GM12878 (cell line): ENCODE measurements around the gene STXBP1. TPM values are rescaled to one million over a fixed set of nuclear protein-coding genes. Genes with fewer than 3 reads are reported as not detected.

Experiments
- ATAC-seq: fragments of 200-7000 bp; cut with Tn5 transposase; 3 replicates; pipeline ENCODE4 v1.9.1; 2020; ENCODE audit warnings: mild to moderate bottlenecking, moderate library complexity
- BruUV-seq: library from RNA; stranded (reverse); fragments of 400-500 nt; replicated peaks from 2 replicates; lab custom pipeline; 2021; lab: Mats Ljungman, UMichigan
- CTCF ChIA-PET: fragments of 300-600 bp; sonication (Branson Sonifier 250); formaldehyde crosslinking; extraction: SDS; loops from one replicate; lab custom pipeline; 2021; ENCODE audit warnings: inconsistent platforms; lab: Yijun Ruan, JAX
- POLR2A ChIA-PET: fragments of 350-600 bp; formaldehyde crosslinking; extraction: SDS; loops from one replicate; lab custom pipeline; 2021; ENCODE audit warnings: inconsistent platforms; lab: Charles Lee
- RAD21 ChIA-PET: fragments of 300-600 bp; sonication (Branson Sonifier 250); formaldehyde crosslinking; loops from one replicate; lab custom pipeline; 2023; ENCODE audit warnings: antibody characterized with exemption; ENCODE audit not compliant: unreplicated experiment; lab: Charles Lee
- SMC1A ChIA-PET: fragments of 300-600 bp; sonication (Branson Sonifier 250); formaldehyde crosslinking; loops from one replicate; lab custom pipeline; 2023; ENCODE audit not compliant: unreplicated experiment, uncharacterized antibody; lab: Charles Lee
- DNase-seq: peaks from one replicate; pipeline ENCODE4 v3.0.0-alpha.2; 2011; ENCODE audit warnings: low read depth, low spot score
- FAIRE-seq: peaks from 3 replicates; lab custom pipeline; 2011; peaks lifted over from hg19 to GRCh38; lab: Jason Lieb, UNC
- H2AFZ ChIP-seq: 2 replicates; pipeline ENCODE4 v1.6.0; 2011; ENCODE audit warnings: low read depth, low read length, control low read depth; ENCODE audit not compliant: control insufficient read depth
- H3K27ac ChIP-seq: 2 replicates; pipeline ENCODE4 v1.5.1; 2011; ENCODE audit warnings: control low read depth; ENCODE audit not compliant: control insufficient read depth, insufficient read depth
- H3K27me3 ChIP-seq, 2 experiments: replicated peaks in 1 of 2; 2 replicates each; pipeline versions ENCODE4 v1.6.0 to v1.6.1; 2011; ENCODE audit warnings: low read length in 1 of 2; ENCODE audit not compliant: control insufficient read depth in 2 of 2, insufficient read depth in 2 of 2
- H3K36me3 ChIP-seq, 2 experiments: 2 replicates each; pipeline ENCODE4 v1.5.1; 2011; ENCODE audit warnings: low read length in 1 of 2; ENCODE audit not compliant: control insufficient read depth in 2 of 2, insufficient read depth in 2 of 2
- H3K4me1 ChIP-seq: 2 replicates; pipeline ENCODE4 v1.6.1; 2011; ENCODE audit warnings: mild to moderate bottlenecking, low read length, moderate library complexity, mixed read lengths; ENCODE audit not compliant: control insufficient read depth, insufficient read depth
- H3K4me2 ChIP-seq: 2 replicates; pipeline ENCODE4 v1.6.0; 2011; ENCODE audit warnings: control low read depth; ENCODE audit not compliant: control insufficient read depth, insufficient read depth
- H3K4me3 ChIP-seq: fragments of 200-600 bp; sonication (generic); 2 replicates; pipeline ENCODE4 v1.5.1; 2016
- H3K79me2 ChIP-seq: 2 replicates; pipeline ENCODE4 v1.6.0; 2011; ENCODE audit warnings: low read length; ENCODE audit not compliant: control insufficient read depth, insufficient read depth
- H3K9ac ChIP-seq: 2 replicates; pipeline ENCODE4 v1.8.0; 2011; ENCODE audit warnings: low read length, control low read depth, mixed read lengths; ENCODE audit not compliant: control insufficient read depth, insufficient read depth
- H3K9me3 ChIP-seq: replicated peaks from 3 replicates; pipeline ENCODE4 v1.5.1; 2011; ENCODE audit warnings: mild to moderate bottlenecking, low read length; ENCODE audit not compliant: control insufficient read depth, insufficient read depth
- H4K20me1 ChIP-seq: 2 replicates; pipeline ENCODE4 v1.6.0; 2011; ENCODE audit not compliant: control insufficient read depth, insufficient read depth
- BHLHE40 ChIP-seq, 2 experiments: fragments of 450-650 bp in 1 of 2; IDR thresholded peaks; 2 replicates each; pipeline ENCODE4 v1.6.1; 2011 to 2017; ENCODE audit warnings: low read depth in 2 of 2, borderline replicate concordance in 1 of 2, improper control_type of control experiment in 1 of 2, low read length in 1 of 2, mild to moderate bottlenecking in 1 of 2
- CBFB ChIP-seq: IDR thresholded peaks from 2 replicates; pipeline ENCODE4 v1.6.1; 2016; ENCODE audit warnings: antibody characterized with exemption, low read depth
- CBX5 ChIP-seq: sonication (generic); IDR thresholded peaks from 2 replicates; pipeline ENCODE4 v1.6.1; 2016; ENCODE audit warnings: low read depth, moderate library complexity, mild to moderate bottlenecking, inconsistent platforms
- FOXM1 ChIP-seq: IDR thresholded peaks from 2 replicates; pipeline ENCODE4 v1.6.1; 2012; ENCODE audit warnings: low read depth, mild to moderate bottlenecking, inconsistent platforms, low read length, moderate library complexity
- HCFC1 ChIP-seq: fragments of 150-350 bp; IDR thresholded peaks from 2 replicates; pipeline ENCODE4 v1.6.1; 2014; ENCODE audit warnings: low read length
- IKZF2 ChIP-seq, 2 experiments: fragments of 450-650 bp; IDR thresholded peaks; 2 replicates each; pipeline ENCODE4 v1.6.1; 2017; ENCODE audit warnings: mild to moderate bottlenecking in 2 of 2, moderate library complexity in 2 of 2
- MTA2 ChIP-seq: fragments of 450-650 bp; IDR thresholded peaks from 2 replicates; pipeline ENCODE4 v1.6.1; 2016; ENCODE audit warnings: low read depth, mild to moderate bottlenecking, moderate library complexity
- NFIC ChIP-seq: IDR thresholded peaks from 2 replicates; pipeline ENCODE4 v1.6.1; 2012; ENCODE audit warnings: low read depth, mild to moderate bottlenecking, inconsistent platforms, low read length, moderate library complexity
- PAX8 ChIP-seq: fragments of 450-650 bp; IDR thresholded peaks from 2 replicates; pipeline ENCODE4 v1.6.1; 2017; ENCODE audit warnings: mild to moderate bottlenecking, moderate library complexity
- RAD51 ChIP-seq: fragments of 450-650 bp; IDR thresholded peaks from 2 replicates; pipeline ENCODE4 v1.6.1; 2016; ENCODE audit warnings: moderate library complexity, mild to moderate bottlenecking, inconsistent platforms
- RCOR1 ChIP-seq: conservative IDR thresholded peaks from 2 replicates; pipeline ENCODE4 v1.6.1; 2012; ENCODE audit warnings: low read depth, low read length, improper control_type of control experiment
- SMAD5 ChIP-seq: IDR thresholded peaks from 2 replicates; pipeline ENCODE4 v1.6.1; 2016; ENCODE audit warnings: antibody characterized with exemption, low read depth
- STAT3 ChIP-seq: IDR thresholded peaks from 2 replicates; pipeline ENCODE4 v1.6.1; 2011; ENCODE audit warnings: low read depth, low read length, improper control_type of control experiment
- ZNF274 ChIP-seq: IDR thresholded peaks from one replicate; pipeline ENCODE4 v1.8.0; 2011; ENCODE audit not compliant: insufficient read length, insufficient read depth
- WGBS: methylation state at CpG from one replicate; pipeline ENCODE4 v1.1.6; 2016; ENCODE audit warnings: low lambda C conversion rate; ENCODE audit not compliant: insufficient replicate concordance, insufficient coverage; ENCODE audit errors: missing lambda C conversion rate; 5-methylcytosine and 5-hydroxymethylcytosine counted together
- in situ Hi-C: fragments of 300-500 bp; cut with MboI; formaldehyde crosslinking; loops from 9 replicates; pipeline ENCODE4 v1.14.3; 2018; ENCODE audit warnings: mixed read lengths
- intact Hi-C: fragments of 100-400 bp; cut with micrococcal nuclease; formaldehyde crosslinking; loops from one replicate; pipeline ENCODE4 v1.14.2; 2022; ENCODE audit not compliant: unreplicated experiment
- polyA plus RNA-seq, 11 experiments: library from polyadenylated mRNA; depleted of rRNA in 4 of 11; unstranded in 6 of 11; stranded (reverse) in 5 of 11; fragments of >200 nt; fragmentation: Nextera tagmentation in 4 of 11; fragmentation: Illumina TruSeq in 1 of 11; extraction: Ambion mirVana in 4 of 11; extraction: Trizol in 1 of 11; gene quantifications; 1 replicate in 1 of 11; 2 replicates in 10 of 11; pipeline versions ENCODE4 v1.2.1 to v1.2.3, GENCODE V29; 2011 to 2016; ENCODE audit warnings: inconsistent platforms in 2 of 11, missing spikeins in 2 of 11, low read depth in 1 of 11
- total RNA-seq, 4 experiments: library from RNA; depleted of rRNA in 3 of 4; stranded (reverse); fragments of >200 nt in 3 of 4; fragmentation: Illumina TruSeq in 1 of 4; extraction: Trizol in 1 of 4; gene quantifications; 2 replicates each; pipeline versions ENCODE4 v1.2.1 to v1.2.3, GENCODE V29; 2013 to 2021
- TF ChIP-seq, protein P1 (sequence below): fragments of 450-650 bp; IDR thresholded peaks from 2 replicates; pipeline ENCODE4 v1.6.1; 2017; ENCODE audit warnings: low read depth, mild to moderate bottlenecking, moderate library complexity
- TF ChIP-seq, protein P2 (sequence below): IDR thresholded peaks from 2 replicates; pipeline ENCODE4 v1.6.1; 2012; ENCODE audit warnings: low read length, inconsistent platforms
- TF ChIP-seq, protein P3 (sequence below): IDR thresholded peaks from 2 replicates; pipeline ENCODE4 v1.6.1; 2012; ENCODE audit warnings: low read depth, low read length, improper control_type of control experiment
- TF ChIP-seq, protein P4 (sequence below), 3 experiments: IDR thresholded peaks in 2 of 3; conservative IDR thresholded peaks in 1 of 3; 2 replicates each; pipeline ENCODE4 v1.5.1; 2011; ENCODE audit warnings: low read depth in 3 of 3, low read length in 3 of 3, mild to moderate bottlenecking in 3 of 3, control low read depth in 2 of 3, moderate library complexity in 2 of 3, inconsistent platforms in 1 of 3, mixed read lengths in 1 of 3; ENCODE audit not compliant: control insufficient read depth in 2 of 3, insufficient read depth in 1 of 3; ENCODE audit errors: extremely low read depth in 1 of 3

STXBP1 gene
- total and polyA plus RNA-seq, 10 of the 15 experiments (the other 5 are each of a cell fraction or from before 2014, with no cell fraction given), result 0.08 to 0.85 (median 0.31) TPM; not detected in 3

DNA sequence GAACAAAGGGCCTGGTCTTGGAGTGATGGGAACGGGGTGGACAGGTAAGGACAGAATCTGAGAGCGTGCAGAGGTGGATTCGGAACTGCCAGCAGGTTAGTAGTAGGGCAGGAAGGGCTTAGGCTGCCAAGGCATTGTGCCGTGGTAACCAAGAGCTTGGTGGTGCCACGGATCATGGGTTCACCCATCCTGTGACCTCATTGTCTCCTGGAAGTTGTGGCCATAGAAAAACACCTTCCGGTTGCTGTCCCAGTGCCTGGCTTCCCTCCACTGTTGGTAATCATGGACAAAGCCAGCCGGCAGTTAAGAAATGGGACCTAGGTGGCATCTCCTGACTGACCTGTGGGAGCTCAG lies 52.2 kb downstream of the STXBP1 start:
- POLR2A ChIA-PET, result no interaction called here
- FAIRE-seq (no peak), ATAC-seq (no peak), DNase-seq (no peak)
- Histone ChIP-seq H3K4me3 (no peak overlapping the region), H4K20me1 (no peaks in the 10 kb centered on the region), H3K4me2 (no peak overlapping the region), H3K27ac (no peak overlapping the region), H3K79me2 (no peaks in the 10 kb centered on the region), H3K4me1 (no peaks in the 10 kb centered on the region), H2AFZ (no peak overlapping the region), H3K27me3 (peaks cover 5 to 10% of the 10 kb centered on the region in 2 experiments; a peak in 3 of 4 replicates), H3K9ac (no peak overlapping the region), H3K36me3 (no peaks in the 10 kb centered on the region), H3K9me3 (no peaks in the 10 kb centered on the region)
- WGBS, result 40% methylated on average over 7 of the region's 7 CpGs
- CTCF ChIA-PET, result no interaction called here
- no TSS peak for BruUV-seq
- RAD21 ChIA-PET, result no interaction called here
- TF ChIP-seq HCFC1 (no peak), RAD51 (no peak), SMAD5 (no peak), CBFB (no peak), IKZF2 (IDR thresholded peaks at IDR 0.05) (no peak), STAT3 (no peak), NFIC (no peak), CBX5 (no peak), FOXM1 (no peak), PAX8 (no peak), ZNF274 (no peak), MTA2 (no peak), RCOR1 (no peak), BHLHE40 (IDR thresholded peaks at IDR 0.05; ENCODE audit: borderline replicate concordance in 1 of 2, low read depth in 2 of 2, low read length in 1 of 2) (no peak)
- TF ChIP-seq, protein P1, sequence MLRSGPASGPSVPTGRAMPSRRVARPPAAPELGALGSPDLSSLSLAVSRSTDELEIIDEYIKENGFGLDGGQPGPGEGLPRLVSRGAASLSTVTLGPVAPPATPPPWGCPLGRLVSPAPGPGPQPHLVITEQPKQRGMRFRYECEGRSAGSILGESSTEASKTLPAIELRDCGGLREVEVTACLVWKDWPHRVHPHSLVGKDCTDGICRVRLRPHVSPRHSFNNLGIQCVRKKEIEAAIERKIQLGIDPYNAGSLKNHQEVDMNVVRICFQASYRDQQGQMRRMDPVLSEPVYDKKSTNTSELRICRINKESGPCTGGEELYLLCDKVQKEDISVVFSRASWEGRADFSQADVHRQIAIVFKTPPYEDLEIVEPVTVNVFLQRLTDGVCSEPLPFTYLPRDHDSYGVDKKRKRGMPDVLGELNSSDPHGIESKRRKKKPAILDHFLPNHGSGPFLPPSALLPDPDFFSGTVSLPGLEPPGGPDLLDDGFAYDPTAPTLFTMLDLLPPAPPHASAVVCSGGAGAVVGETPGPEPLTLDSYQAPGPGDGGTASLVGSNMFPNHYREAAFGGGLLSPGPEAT, result no peak
- TF ChIP-seq, protein P2, sequence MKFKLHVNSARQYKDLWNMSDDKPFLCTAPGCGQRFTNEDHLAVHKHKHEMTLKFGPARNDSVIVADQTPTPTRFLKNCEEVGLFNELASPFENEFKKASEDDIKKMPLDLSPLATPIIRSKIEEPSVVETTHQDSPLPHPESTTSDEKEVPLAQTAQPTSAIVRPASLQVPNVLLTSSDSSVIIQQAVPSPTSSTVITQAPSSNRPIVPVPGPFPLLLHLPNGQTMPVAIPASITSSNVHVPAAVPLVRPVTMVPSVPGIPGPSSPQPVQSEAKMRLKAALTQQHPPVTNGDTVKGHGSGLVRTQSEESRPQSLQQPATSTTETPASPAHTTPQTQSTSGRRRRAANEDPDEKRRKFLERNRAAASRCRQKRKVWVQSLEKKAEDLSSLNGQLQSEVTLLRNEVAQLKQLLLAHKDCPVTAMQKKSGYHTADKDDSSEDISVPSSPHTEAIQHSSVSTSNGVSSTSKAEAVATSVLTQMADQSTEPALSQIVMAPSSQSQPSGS, result no peak
- TF ChIP-seq, protein P3, sequence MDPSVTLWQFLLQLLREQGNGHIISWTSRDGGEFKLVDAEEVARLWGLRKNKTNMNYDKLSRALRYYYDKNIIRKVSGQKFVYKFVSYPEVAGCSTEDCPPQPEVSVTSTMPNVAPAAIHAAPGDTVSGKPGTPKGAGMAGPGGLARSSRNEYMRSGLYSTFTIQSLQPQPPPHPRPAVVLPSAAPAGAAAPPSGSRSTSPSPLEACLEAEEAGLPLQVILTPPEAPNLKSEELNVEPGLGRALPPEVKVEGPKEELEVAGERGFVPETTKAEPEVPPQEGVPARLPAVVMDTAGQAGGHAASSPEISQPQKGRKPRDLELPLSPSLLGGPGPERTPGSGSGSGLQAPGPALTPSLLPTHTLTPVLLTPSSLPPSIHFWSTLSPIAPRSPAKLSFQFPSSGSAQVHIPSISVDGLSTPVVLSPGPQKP, result no peak
- TF ChIP-seq, protein P4, sequence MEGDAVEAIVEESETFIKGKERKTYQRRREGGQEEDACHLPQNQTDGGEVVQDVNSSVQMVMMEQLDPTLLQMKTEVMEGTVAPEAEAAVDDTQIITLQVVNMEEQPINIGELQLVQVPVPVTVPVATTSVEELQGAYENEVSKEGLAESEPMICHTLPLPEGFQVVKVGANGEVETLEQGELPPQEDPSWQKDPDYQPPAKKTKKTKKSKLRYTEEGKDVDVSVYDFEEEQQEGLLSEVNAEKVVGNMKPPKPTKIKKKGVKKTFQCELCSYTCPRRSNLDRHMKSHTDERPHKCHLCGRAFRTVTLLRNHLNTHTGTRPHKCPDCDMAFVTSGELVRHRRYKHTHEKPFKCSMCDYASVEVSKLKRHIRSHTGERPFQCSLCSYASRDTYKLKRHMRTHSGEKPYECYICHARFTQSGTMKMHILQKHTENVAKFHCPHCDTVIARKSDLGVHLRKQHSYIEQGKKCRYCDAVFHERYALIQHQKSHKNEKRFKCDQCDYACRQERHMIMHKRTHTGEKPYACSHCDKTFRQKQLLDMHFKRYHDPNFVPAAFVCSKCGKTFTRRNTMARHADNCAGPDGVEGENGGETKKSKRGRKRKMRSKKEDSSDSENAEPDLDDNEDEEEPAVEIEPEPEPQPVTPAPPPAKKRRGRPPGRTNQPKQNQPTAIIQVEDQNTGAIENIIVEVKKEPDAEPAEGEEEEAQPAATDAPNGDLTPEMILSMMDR (IDR thresholded peaks at IDR 0.05 in 2 of 3, conservative IDR thresholded peaks at IDR 0.05 in 1 of 3; ENCODE audit: control insufficient read depth in 2 of 3, extremely low read depth in 1 of 3, insufficient read depth in 1 of 3, low read depth in 3 of 3, low read length in 3 of 3), result no peak
- in situ Hi-C loops, result no loop called here
- intact Hi-C loops, result no loop called here
- SMC1A ChIA-PET, result no interaction called here
